Astrocyte of the spinal cord (primary cell): Measurements from ENCODE around the gene DPM2.

Experiments used
- DNase-seq: peaks from one replicate; pipeline ENCODE4 v3.0.0; 2011; ENCODE audit warnings: low read depth, low spot score
- H3K4me3 ChIP-seq: 2 replicates; pipeline ENCODE4 v1.5.1; 2011; ENCODE audit warnings: low read depth, mild to moderate bottlenecking, low read length, moderate library complexity
- in situ Hi-C: cut with HindIII; loops from 2 replicates; pipeline ENCODE4 v1.10.0; 2017; ENCODE audit warnings: low sequenced_read_pairs
- TF ChIP-seq, protein P1 (sequence below): IDR thresholded peaks from 2 replicates; pipeline ENCODE4 v1.5.1; 2012; ENCODE audit warnings: low read depth, mild to moderate bottlenecking, low read length, inconsistent platforms

Gene DPM2

GRCh38 chr9:127973169-127974000, 35.7 kb upstream of the DPM2 start:
- TF ChIP-seq, protein P1, sequence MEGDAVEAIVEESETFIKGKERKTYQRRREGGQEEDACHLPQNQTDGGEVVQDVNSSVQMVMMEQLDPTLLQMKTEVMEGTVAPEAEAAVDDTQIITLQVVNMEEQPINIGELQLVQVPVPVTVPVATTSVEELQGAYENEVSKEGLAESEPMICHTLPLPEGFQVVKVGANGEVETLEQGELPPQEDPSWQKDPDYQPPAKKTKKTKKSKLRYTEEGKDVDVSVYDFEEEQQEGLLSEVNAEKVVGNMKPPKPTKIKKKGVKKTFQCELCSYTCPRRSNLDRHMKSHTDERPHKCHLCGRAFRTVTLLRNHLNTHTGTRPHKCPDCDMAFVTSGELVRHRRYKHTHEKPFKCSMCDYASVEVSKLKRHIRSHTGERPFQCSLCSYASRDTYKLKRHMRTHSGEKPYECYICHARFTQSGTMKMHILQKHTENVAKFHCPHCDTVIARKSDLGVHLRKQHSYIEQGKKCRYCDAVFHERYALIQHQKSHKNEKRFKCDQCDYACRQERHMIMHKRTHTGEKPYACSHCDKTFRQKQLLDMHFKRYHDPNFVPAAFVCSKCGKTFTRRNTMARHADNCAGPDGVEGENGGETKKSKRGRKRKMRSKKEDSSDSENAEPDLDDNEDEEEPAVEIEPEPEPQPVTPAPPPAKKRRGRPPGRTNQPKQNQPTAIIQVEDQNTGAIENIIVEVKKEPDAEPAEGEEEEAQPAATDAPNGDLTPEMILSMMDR: no peak
- in situ Hi-C loops: no loop called here
- no peak overlapping the region for H3K4me3 ChIP-seq
- no peak for DNase-seq

GRCh38 chr9:127972236-127972871, 34.7 kb upstream of the DPM2 start:
- DNase-seq: no peak
- no peak overlapping the region for H3K4me3 ChIP-seq
- TF ChIP-seq, protein P1: no peak
- in situ Hi-C loops: no loop called here

DNA sequence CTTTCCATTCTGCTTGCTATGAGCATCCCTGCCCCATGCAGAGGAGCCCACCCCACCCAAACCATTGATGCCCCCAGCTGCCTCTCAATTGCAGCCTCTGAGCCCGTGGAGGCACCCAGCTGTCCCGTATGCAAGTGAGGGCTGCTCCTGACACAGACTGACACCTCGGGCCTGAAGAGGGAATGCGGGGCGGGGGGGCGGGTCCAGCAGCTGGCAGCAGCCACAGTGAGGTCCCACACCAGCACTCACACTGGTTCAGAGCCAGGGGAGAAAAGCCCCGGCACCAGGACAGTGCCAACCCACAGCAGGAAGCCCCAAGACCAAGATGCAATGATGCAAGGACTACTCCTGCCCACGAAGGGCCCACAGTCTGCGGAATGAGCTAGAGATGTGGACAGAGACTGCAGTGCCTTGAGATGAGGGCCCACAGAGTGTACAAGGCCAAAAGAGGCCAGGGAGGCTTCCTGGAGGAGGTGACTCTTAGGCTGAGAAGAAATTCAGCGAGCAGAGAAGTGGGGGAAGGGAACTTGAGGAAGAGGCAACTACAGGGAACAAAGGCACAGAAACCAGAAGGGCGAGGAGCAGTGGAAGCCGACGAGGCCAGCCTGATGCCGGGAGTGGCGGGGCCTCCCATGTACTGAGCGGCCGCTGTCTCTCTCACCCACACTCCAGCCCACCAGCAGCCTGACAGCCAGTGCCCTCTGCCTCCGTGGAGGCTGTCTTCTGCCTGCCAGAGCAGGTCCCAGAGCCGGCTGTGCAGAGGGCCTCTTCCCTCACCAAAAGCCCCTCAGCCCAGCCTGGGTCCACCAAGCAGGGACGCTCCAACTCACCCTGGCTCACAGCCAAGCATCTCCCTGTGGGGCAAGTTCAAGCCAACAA, 33.9 kb upstream of the DPM2 start:
- in situ Hi-C loops: no loop called here
- no peak for DNase-seq
- TF ChIP-seq, protein P1: no peak

GRCh38 chr9:127970401-127971313, 33.0 kb upstream of the DPM2 start:
- TF ChIP-seq, protein P1: no peak
- in situ Hi-C loops: no loop called here
- H3K4me3 ChIP-seq: no peak overlapping the region
- no peak for DNase-seq

More for the DNA sequence above, 33.9 kb upstream of the DPM2 start:
- H3K4me3 ChIP-seq: no peak overlapping the region

DNA sequence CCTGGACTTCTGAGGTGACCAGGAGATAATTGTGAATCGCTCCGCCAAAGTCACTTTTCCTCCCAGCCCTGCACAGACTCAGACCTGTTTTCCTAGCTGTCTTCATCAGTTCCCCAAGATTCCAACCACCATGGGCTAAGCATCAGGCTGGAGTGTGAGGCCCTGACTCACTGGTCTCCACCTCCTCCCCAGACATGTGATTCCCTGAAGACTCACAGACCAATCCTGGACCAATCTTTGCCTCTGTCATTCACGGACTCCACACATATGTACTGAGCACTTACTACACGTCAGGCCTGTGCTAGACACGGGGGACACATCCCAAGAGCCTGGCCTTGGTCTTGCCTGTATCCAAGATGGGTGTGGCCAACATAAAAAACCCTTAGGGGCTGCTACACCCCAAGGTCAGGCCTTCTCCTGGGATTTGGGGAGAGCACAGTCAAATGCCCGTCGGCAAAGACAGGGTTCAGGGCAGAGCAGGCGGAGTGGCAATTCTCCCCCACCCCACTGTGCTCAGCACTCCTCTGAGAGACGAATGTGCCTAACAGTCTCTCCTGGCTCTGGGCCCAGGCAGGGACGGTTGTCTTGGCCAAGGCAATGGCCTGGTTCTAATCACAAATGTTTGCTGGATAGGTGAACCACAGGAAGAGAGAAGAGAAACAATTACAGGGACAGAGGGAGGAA, 31.2 kb upstream of the DPM2 start:
- no peak overlapping the region for H3K4me3 ChIP-seq
- TF ChIP-seq, protein P1: no peak
- peak; percentile 78 for DNase-seq
- in situ Hi-C loops: no loop called here
